T-helper 1 cell treated with Interleukin-12 subunit alpha and Interleukin-12 subunit beta and Interleukin-4 antibody, amounts not matched to agents 30 μg/mL and 1 μg/mL, for 36 hours (primary cell): Measurements from ENCODE around the gene PNPLA2.

ENCODE experiments used
- H3K27ac Mint-ChIP-seq: one replicate; pipeline ENCODE4 v1.8.0; 2021; ENCODE audit warnings: mild to moderate bottlenecking, mixed read lengths
- H3K27me3 Mint-ChIP-seq: one replicate; pipeline ENCODE4 v1.8.0; 2021; ENCODE audit warnings: low read depth, mixed read lengths
- H3K36me3 Mint-ChIP-seq: one replicate; pipeline ENCODE4 v1.8.0; 2021; ENCODE audit warnings: low read depth, mixed read lengths
- H3K4me1 Mint-ChIP-seq: one replicate; pipeline ENCODE4 v1.8.0; 2021; ENCODE audit warnings: low read depth, mixed read lengths
- H3K4me3 Mint-ChIP-seq: one replicate; pipeline ENCODE4 v1.8.0; 2021; ENCODE audit warnings: mild to moderate bottlenecking, moderate library complexity, mixed read lengths
- H3K9me3 Mint-ChIP-seq: one replicate; pipeline ENCODE4 v1.8.0; 2021; ENCODE audit warnings: mixed read lengths

PNPLA2 gene

GRCh38 chr11:836274-836673 is 17.6 kb downstream of the PNPLA2 start:
- no peak overlapping the region for H3K27ac Mint-ChIP-seq
- peaks cover 11% of the 10 kb centered on the region for H3K4me1 Mint-ChIP-seq

GRCh38 chr11:836700-837099 is 18.0 kb downstream of the PNPLA2 start:
- H3K4me1 Mint-ChIP-seq: peaks cover 11% of the 10 kb centered on the region
- H3K27me3 Mint-ChIP-seq: peaks cover 7% of the 10 kb centered on the region
- peaks cover 3% of the 10 kb centered on the region for H3K36me3 Mint-ChIP-seq
- H3K27ac Mint-ChIP-seq: no peak overlapping the region
- H3K4me3 Mint-ChIP-seq: no peak overlapping the region
- no peaks in the 10 kb centered on the region for H3K9me3 Mint-ChIP-seq

More at GRCh38 chr11:836274-836673, 17.6 kb downstream of the PNPLA2 start:
- Mint-ChIP-seq H3K4me3 (no peak overlapping the region), H3K27me3 (peaks cover 11% of the 10 kb centered on the region), H3K9me3 (no peaks in the 10 kb centered on the region), H3K36me3 (peaks cover 3% of the 10 kb centered on the region)

GRCh38 chr11:837189-837989 is 18.7 kb downstream of the PNPLA2 start:
- Mint-ChIP-seq H3K4me3 (no peak overlapping the region), H3K27me3 (no peaks in the 10 kb centered on the region), H3K9me3 (no peaks in the 10 kb centered on the region), H3K27ac (no peak overlapping the region), H3K36me3 (peaks cover 3% of the 10 kb centered on the region), H3K4me1 (peaks cover 11% of the 10 kb centered on the region)

- Mint-ChIP-seq H3K4me1 (peaks cover 11% of the 10 kb centered on the region), H3K27me3 (no peaks in the 10 kb centered on the region), H3K9me3 (no peaks in the 10 kb centered on the region), H3K36me3 (peaks cover 3% of the 10 kb centered on the region), H3K27ac (no peak overlapping the region), H3K4me3 (no peak overlapping the region)
Observed at GRCh38 chr11:837990-838307, 19.2 kb downstream of the PNPLA2 start.

- H3K27me3 Mint-ChIP-seq: no peaks in the 10 kb centered on the region
- H3K36me3 Mint-ChIP-seq: peaks cover 3% of the 10 kb centered on the region
- no peak overlapping the region for H3K27ac Mint-ChIP-seq
- no peaks in the 10 kb centered on the region for H3K9me3 Mint-ChIP-seq
- peaks cover 12% of the 10 kb centered on the region for H3K4me1 Mint-ChIP-seq
- no peak overlapping the region for H3K4me3 Mint-ChIP-seq
Observed at GRCh38 chr11:838441-839279, 19.9 kb downstream of the PNPLA2 start.

GRCh38 chr11:839280-839623 is 20.5 kb downstream of the PNPLA2 start:
- Mint-ChIP-seq H3K27me3 (no peaks in the 10 kb centered on the region), H3K27ac (no peak overlapping the region), H3K4me3 (no peak overlapping the region), H3K4me1 (peaks cover 15% of the 10 kb centered on the region), H3K36me3 (peaks cover 3% of the 10 kb centered on the region), H3K9me3 (no peaks in the 10 kb centered on the region)

GRCh38 chr11:839875-840617 is 21.3 kb downstream of the PNPLA2 start:
- peaks cover 18% of the 10 kb centered on the region for H3K4me1 Mint-ChIP-seq

GRCh38 chr11:841981-842369 is 23.3 kb downstream of the PNPLA2 start:
- Mint-ChIP-seq H3K9me3 (no peaks in the 10 kb centered on the region), H3K27ac (peak overlapping the region; percentile 70), H3K36me3 (peaks cover 2% of the 10 kb centered on the region), H3K27me3 (no peaks in the 10 kb centered on the region), H3K4me1 (peaks cover 18% of the 10 kb centered on the region), H3K4me3 (peak overlapping the region; percentile 85)

More at GRCh38 chr11:839875-840617, 21.3 kb downstream of the PNPLA2 start:
- Mint-ChIP-seq H3K27ac (no peak overlapping the region), H3K36me3 (peaks cover 3% of the 10 kb centered on the region), H3K9me3 (no peaks in the 10 kb centered on the region), H3K27me3 (no peaks in the 10 kb centered on the region), H3K4me3 (peak overlapping the region; percentile 85)

- Mint-ChIP-seq H3K27me3 (no peaks in the 10 kb centered on the region), H3K9me3 (no peaks in the 10 kb centered on the region), H3K27ac (peak within 1 kb of the TSS; percentile 70), H3K4me1 (peaks cover 18% of the 10 kb centered on the region), H3K4me3 (peak within 1 kb of the TSS; percentile 85), H3K36me3 (peaks cover 2% of the 10 kb centered on the region)
Observed at GRCh38 chr11:842370-843002, 23.8 kb downstream of the PNPLA2 start, which contains the start of the genes POLR2L and TSPAN4. TSS of gene POLR2L (minus strand) at chr11:842529. CDS start at chr11:842508, 21 bp downstream. TSS of gene TSPAN4 (plus strand) at chr11:842852. CDS start at chr11:850305, 7,453 bp downstream.

GRCh38 chr11:843086-843734 is 24.5 kb downstream of the PNPLA2 start:
- Mint-ChIP-seq H3K4me1 (peaks cover 18% of the 10 kb centered on the region), H3K27ac (no peak overlapping the region), H3K36me3 (peaks cover 2% of the 10 kb centered on the region), H3K4me3 (peak overlapping the region; percentile 71), H3K27me3 (no peaks in the 10 kb centered on the region), H3K9me3 (no peaks in the 10 kb centered on the region)

GRCh38 chr11:843818-844692 is 25.3 kb downstream of the PNPLA2 start:
- H3K27ac Mint-ChIP-seq: no peak overlapping the region
- peak overlapping the region; percentile 71 for H3K4me3 Mint-ChIP-seq
- peaks cover 2% of the 10 kb centered on the region for H3K36me3 Mint-ChIP-seq
- H3K4me1 Mint-ChIP-seq: peaks cover 21% of the 10 kb centered on the region
- H3K27me3 Mint-ChIP-seq: peaks cover 5% of the 10 kb centered on the region
- no peaks in the 10 kb centered on the region for H3K9me3 Mint-ChIP-seq

- peaks cover 21% of the 10 kb centered on the region for H3K4me1 Mint-ChIP-seq
- no peak overlapping the region for H3K4me3 Mint-ChIP-seq
- no peaks in the 10 kb centered on the region for H3K36me3 Mint-ChIP-seq
- H3K9me3 Mint-ChIP-seq: no peaks in the 10 kb centered on the region
- no peak overlapping the region for H3K27ac Mint-ChIP-seq
- H3K27me3 Mint-ChIP-seq: peaks cover 5% of the 10 kb centered on the region
Observed at GRCh38 chr11:844693-845644, 26.3 kb downstream of the PNPLA2 start.
